UCSD-AML1 (cell line): ENCODE results near the gene PLD3.

Source experiments
- DNase-seq: peaks from one replicate; lab custom pipeline; 2025; ENCODE audit not compliant: unreplicated experiment; lab: John Stamatoyannopoulos, UW

The PLD3 gene

DNA sequence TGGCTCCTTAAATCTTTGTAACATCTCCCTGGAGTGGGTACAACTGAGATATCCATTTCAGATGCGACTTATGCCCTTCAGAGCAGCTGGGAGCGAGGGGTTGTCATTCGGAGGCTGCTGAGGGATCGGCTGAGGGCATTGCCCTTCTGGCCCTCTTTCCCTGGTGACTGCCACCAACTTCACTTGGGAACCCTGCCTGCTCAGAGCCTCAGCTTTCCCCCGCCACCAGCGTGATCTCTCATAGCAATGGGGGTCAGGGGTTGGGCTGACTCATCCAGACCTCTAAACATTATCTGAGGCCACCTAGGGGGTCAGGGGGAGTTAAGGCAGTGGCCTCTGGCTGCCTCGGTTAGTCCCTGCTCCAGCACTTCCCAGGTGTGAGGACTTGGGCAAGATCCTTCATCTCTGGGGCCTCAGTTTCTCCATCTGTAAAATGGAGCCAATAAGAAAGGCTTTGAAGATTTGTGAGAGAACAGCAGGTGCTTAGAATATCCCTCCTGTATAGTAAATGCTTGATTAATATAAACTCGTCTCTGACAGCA lies 63.5 kb downstream of the PLD3 start:
- DNase-seq, result no peak

DNA sequence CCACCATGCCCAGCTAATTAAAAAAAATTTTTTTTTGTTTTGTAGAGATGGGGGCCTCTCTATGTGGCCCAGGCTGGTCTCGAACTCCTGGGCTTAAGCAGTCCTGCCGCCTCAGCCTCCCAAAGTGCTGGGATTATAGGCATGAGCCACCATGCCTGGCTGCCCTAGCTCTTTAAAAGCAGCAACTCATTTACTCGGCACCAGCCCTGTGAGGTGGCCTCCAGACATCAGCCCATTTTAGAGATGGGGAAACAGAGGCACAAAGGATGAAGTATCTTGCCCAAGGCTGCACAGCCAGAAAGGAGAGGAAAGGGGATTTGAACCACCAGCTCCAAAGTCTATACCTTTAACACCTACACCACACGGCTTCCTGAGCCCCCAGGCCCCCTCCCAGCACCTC lies 64.4 kb downstream of the PLD3 start:
- DNase-seq, result no peak

DNA sequence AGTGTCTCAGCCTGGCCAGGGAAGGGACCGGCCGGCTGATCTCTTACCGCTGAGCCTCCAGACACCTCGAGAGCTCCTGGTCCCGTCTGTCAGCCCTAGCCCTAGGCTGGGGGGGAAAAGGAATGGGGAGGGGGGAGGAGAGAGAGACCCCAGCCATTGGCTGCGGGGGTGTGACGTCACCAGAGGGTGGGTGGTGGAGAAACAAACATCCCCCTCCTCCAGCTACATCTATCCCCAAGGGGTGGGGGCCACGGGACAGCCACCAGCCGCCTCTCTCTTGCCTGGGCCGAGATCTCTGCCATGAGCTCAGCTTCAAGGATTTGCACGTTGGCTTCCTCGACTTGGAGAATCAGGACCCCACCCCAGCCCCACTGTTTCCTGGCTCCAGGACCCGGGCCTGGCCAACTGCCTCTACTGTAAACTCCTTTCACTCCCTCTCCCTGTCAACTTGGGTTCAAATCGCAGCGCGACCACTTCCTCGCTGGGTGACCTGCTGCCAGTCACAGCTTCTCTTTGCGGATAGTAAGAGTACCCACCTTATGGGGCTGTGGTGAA lies 64.9 kb downstream of the PLD3 start, which contains the start of gene PRX:
Gene PRX (minus strand): TSS at position 88 of the 555 bp plus-strand sequence. CDS start 5,446 bp downstream, outside the sequence.
- peak; percentile 68 for DNase-seq

- DNase-seq, result no peak
Observed at GRCh38 chr19:40414542-40415535, 66.3 kb downstream of the PLD3 start.

DNA sequence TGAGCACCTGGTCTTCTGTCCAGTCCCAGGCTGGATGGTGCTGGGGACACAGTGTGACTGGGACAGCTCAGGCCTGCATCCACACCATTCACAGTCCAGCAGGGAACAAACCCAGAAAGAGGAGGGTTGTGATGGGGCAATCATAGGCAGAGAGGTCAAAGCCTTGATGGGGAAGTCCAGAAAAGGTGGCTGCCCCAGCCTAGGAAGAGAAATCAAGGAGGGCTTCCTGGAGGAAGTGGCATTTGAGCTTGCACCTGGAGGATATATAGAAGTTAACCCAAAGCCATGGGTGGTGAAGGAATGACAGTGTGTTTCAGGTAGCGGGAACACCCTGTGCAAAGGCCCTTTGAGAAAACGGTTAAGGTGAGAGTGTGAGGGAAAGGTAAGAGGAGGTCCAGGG lies 67.3 kb downstream of the PLD3 start:
- DNase-seq, result no peak

DNA sequence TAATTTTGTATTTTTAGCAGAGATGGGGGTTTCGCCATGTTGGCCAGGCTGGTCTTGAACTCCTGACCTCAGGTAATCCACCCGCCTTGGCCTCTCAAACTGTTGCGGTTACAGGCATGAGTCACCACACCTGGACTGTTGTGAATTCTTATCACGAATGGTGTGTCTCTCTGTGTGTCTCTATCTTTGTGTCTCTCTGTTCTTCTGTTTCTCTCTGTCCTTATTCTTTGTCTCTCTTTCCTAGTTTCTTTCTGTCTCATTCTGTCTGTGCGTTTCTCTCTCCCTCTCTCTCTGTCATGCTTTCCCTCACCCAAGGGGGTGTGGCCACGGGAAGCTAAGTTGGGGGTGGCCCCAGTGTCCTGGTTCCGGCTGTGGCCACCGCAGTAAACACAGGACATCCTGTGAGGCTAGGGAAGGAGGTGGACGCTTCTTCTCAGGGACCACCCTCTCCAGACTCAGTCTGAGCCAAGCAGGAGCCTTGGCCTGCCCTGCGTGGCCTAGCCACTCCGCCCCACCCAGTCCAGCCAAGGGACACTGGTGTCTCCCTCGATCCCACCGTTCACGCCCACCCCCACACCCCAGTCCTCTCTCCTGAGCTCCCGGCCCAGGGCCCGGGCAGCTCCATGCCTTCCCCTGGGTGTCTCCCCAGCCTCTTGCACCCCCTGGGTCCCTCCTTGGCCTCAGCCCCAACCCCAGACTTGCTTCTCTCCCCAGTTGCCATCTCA lies 68.6 kb downstream of the PLD3 start:
- peak; percentile 90 for DNase-seq

DNA sequence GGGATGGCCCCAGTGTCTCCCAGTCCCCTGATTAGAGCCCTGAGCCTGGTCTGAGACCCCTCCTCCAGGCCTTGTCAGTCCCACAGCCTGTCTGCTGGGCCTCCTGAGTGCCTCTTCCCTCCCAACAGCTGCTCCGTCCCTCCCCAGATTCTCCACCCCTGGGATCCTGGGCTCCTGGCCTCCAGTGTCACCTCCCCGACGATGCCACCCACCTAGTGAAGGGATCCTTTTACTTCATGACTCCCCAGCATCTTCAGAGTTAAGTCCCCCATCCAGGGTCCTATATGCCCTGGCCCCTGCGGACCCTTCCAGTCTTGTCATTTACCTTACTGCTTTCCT lies 69.1 kb downstream of the PLD3 start:
- DNase-seq, result no peak

DNA sequence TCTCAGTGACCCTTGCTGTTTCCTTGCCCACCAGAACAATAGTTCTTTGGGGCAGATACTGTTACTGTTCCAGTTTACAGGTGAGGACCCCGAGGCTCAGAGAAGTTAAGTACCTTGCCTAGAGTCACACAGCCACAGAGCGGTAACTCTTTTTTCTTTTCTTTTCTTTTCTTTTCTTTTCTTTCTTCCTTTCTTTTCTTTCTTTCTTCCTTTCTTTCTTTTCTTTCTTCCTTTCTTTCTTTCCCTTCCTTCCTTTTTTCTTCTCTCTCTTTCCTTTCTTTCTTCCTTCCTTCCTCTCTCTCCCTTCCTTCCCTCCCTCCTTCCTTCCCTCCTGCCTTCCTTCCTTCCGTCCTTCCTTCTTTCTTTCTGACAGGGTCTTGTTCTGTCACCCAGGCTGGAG lies 69.5 kb downstream of the PLD3 start:
- no peak for DNase-seq

DNA sequence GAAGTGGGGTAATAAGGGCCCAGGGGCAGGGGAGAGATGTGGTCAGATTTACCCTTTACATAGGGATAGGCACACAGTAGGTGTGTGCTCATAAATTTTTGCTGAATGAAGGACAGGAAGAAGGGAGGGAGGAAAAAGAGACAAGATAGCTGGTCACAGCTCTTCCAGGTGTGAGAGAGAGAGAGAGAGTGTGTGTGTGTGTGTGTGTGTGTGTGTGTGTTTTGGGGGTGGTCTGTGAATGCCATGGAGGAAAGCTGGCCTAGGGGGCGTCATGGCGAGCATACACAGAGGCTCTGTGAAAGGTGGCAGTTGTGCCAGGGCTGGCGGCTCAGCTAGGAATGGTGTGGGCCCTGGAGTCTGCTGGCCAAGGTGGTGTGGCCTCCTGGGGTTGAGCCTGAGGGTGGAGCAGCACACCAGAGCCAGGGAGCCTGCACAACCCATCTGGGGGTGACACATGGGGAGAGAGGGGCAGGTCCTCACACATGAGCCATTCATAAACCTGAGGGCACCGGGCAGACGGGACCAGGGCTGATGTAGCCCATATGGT lies 70.6 kb downstream of the PLD3 start:
- DNase-seq, result no peak

GRCh38 chr19:40419780-40420179 lies 71.3 kb downstream of the PLD3 start:
- DNase-seq, result no peak

DNA sequence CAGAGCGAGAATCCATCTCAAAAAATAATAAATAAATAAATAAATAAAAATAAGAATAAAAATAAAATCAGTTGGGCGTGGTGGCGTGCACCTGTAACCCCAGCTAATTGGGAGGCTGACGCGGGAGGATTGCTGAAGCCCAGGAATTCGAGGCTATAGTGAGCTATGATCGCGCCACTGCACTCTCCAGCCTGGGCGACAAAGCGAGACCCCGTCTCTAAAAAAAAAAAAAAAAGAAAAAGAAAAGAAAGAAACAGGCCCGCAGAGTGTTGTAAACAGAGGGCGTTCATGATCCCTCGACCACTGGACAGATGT lies 71.9 kb downstream of the PLD3 start:
- no peak for DNase-seq

DNA sequence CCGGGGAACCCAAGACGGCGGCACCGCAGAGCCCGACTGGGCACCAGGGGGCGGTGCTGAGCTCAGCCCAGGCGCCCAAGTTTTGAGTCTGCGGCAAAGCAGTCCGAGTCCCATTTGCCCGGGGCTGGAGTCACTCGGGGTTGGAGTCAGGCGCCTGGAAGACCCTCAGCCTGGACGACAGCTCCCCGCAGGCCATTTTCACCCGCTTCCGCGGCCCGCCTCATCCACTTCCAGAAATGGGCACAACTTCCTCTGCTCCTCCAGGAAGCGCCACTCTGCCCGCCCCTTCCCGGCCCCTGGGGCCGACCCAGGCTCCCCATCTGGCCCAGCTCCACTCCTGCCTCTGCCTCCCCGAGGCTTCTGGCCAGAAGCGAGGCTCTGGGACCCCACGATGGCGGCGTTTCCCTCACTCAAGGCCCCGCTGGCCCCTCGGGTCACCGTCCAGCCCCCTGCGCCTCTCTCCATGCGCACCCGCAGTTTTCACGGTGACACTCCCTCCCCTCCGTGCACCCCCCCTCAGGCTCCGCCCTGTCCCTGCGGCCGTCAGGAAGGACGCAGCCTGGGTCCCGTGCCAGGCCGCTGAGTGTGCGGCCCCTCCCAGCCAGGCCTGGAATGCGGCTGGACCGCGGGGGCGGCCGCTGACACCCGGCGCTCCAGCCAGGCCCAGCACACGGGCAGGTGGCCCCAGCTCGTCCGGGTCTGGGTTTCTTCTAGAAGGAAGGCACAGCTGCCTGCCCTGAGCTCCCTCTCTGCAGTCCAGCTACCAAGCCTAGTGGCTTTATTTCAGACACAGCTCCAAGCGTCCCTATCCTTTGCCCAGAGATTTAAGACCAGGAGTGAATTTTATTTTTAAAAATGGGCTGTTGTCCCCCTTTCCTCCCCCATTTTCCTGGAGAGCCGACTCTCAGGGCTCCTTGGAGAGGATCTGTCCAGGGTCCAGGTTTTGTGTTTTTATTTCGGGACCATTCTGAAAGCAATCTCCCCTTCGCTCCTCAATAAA lies 72.6 kb downstream of the PLD3 start:
- peak; percentile 93 for DNase-seq

DNA sequence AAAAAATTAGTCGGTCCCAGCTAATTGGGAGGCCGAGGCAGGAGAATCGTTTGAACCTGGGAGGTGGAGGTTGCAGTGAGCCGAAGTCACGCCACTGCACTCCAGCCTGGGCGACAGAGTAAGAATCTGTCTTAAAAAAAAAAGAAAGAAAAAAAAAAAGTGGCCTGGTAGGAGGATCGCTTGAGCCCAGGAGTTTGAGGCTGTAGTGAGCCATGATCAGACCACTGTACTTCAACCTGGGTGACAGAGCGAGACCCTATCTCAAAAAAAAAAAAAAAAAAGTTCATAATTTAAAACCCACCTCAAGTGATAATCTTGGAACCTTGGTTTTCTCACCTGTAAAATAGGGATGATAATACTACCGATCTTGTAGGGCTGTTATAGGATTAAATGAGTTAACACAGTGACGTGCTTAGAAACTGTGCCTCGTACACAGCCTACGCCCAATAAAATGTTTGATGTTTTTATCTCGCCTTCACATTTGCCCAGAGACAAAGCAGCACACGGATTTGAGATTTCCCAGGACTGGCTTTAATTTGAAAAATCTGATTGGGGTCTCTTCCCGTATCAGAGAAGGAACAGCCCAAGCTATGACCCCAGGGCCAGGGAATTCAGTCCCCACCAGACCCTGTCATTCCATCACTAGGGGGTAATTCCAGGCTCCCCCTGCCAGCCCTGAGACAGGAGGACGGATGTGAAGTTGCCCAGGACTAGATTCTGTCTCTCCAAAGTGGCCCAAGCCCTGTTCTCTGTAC lies 73.7 kb downstream of the PLD3 start:
- DNase-seq, result no peak

- no peak for DNase-seq
Observed at GRCh38 chr19:40422748-40423566, 74.5 kb downstream of the PLD3 start.

DNA sequence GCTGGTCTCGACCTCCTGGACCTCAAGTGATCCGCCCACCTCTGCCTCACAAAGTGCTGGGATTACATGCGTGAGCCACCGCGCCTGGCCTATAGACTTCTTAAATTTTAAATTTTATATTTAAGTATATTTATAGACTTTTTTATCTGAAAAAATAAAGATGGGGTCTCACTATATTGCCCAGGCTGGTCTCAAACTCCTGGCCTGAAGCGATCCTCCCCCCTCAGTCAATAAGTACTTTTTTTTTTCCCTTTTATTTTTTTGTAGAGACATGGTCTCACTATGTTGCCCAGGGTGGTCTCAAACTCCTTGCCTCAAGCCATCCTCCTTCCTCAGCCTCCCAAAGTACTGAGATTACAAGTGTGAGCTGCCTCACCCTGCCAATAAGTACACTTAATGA lies 75.4 kb downstream of the PLD3 start:
- no peak for DNase-seq

- peak; percentile 57 for DNase-seq
Observed at GRCh38 chr19:40424637-40425449, 76.3 kb downstream of the PLD3 start.

GRCh38 chr19:40425450-40426287 lies 77.2 kb downstream of the PLD3 start, which contains the start of gene SERTAD1:
TSS of gene SERTAD1 (minus strand) at chr19:40425992. CDS start at chr19:40423546, 2,446 bp downstream.
- peak; percentile 99 for DNase-seq
